Activated CD4-positive, alpha-beta T cell treated with anti-CD3 and anti-CD28 coated beads, Interleukin-2, amount 50 U/mL, for 4 hours (primary cell): ENCODE results near the gene DDX60.
"Not testable (repeated sequence)": the region's sequence is repeated elsewhere in the genome, so short reads cannot be mapped to it uniquely, and the experiment has no call there.

ENCODE experiments used
- DNase-seq, 2 experiments: peaks; one replicate each; pipeline ENCODE4 v3.0.0-alpha.2; 2020

DDX60 gene

DNA sequence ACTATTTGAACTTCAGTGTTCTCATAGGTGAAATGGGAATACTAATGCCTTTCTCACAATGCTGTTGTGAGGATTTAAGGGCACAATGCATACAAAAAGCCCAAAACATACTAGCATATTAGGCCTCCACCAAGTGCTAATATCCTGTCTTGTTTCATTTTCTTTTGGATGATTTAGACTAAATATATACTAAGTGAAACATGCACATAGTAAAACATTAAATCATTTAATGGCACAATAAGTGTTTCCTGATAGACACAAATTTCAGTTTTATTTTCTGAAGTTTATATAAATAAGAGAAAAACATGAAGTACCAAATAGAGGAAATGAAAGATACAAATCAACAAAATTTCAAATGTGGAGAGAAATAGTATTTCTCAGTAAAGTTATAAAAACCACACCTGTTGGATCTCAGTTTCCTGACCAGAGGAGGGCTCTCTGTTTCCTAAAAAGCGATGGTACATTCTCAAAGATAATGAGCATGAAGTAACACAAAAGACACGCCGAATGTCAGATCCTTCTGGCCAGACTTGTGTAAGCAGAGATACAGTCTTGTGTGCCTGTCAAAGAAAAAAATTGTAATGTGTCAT, 25.1 kb downstream of the DDX60 start:
- no peak for DNase-seq

DNA sequence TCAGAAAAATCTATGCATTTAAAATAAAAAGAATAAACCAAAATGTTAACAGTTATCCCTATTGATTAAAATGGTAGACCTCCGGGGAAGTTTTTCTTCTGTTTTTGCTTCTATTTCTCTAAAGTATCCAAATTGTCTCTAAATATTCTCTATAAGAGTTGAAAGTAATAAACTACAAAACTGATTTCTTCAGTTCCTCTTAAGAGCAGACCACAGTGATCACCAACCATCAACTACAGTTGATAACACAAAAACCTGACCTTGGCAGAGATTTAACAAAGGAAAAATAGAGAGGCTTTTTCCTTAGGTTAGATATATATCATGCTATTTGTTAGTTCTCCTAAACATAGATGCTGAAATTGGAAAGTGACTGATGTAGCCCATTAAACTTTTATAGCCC, 27.3 kb downstream of the DDX60 start:
- DNase-seq, result no peak

DNA sequence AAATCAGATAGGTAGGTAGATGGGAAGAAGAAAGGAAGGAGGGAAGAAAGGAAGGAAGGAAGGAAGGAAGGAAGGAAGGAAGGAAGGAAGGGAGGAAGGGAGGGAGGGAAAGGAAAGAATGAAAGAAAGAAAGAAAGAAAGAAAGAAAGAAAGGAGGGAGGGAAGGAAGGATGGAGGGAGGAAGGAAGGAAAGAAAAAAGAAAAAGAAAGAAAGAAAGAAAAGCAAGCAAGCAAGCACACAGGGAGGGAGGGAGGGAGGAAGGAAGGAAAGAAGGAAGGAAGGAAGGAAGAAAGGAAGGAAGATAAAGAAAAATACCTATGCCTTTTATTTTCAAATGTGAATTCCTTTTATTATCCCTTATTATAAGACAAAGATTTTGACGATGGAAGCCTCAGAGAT, 32.7 kb downstream of the DDX60 start:
- not testable (repeated sequence) for DNase-seq

DNA sequence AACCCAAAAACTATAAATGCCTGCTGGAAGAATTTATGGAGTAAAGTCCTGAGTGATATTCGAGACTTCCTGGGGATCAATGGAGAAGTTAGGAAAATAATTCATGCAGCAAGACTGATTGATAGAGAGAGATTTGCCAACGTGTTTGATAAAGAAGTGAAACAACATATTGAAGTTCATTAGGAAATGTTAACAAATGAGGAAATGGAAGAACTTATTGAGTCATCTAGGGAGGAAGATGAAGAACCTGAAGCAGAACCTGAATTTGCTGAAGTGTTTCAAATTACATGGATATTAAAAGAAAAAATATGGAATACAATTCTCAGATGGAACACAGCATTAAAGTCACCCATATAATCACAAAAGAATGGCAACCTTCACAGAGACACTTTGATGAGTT, 39.0 kb downstream of the DDX60 start:
- no peak for DNase-seq

DNA sequence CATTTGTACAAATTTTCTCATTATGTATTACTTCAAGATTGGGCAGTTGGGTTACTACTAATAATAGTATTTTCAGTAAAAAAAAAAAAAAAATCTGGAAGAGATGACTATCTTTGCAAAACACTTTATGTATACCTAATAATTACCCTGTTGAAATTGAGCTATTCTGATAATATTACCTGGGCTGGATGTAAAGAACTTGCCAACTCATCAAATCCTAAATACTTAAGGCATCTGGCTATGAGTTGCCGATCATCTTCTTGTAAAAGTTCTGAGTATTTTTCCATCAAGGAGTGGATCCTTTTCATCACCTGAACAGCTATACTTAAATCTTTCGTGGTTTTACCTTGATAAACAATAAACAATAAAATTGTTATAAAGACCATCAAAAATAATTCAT, 42.7 kb downstream of the DDX60 start:
- DNase-seq, result no peak

DNA sequence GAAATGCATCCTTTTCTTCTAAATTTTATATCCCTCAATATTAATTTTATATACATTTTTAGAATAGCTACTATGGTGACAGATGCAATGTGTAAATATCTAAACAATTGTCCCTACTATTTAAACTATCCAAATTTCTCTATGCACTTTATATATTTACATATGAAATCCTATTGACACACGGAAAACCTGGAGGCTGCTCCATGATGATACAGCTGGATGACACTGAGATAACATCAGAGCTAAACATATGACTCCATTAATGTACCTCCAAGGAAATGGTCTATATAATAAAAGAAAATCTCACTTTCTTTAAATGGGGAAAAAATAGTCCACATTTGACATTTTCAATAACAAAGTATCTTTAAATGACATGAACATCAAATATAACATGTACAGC, 43.7 kb downstream of the DDX60 start:
- DNase-seq, result no peak

DNA sequence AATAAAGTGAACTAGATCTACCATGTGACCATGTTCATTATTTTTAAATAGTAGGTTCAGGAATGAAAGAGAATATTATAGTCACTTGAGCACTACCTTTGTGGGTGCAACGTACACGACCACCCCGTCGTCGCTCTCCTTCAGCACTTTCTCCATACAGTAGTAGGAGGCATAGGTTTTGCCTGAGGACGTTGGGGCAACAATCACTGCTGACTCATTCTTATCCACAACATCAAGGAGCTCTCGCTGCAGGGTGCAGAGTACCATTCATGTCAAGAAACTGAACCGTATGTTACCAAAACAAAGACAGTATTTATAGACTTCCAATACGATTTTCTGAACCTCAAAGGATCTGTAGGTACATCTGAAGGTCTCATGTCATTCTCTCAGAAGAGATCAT, 44.7 kb downstream of the DDX60 start:
- no peak for DNase-seq

DNA sequence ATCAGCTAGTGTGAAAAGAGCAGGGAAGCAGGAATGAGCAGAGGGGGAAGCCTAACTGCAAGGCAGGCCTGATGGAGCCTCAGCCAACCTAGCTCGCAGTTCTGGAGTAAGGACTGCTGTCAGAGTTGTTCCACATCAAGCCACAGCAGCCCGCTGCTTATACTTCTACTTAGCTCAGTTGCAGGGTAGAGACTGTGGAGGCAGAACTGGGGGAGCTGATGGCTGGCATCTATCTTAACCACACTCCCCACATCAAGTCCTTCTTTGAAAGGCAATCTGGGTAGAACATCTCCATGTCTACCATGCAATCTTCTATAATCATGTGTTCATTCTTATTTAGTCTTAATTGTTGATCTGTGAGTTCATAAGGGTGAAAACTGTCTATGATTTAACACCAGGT, 46.1 kb downstream of the DDX60 start:
- no peak for DNase-seq

DNA sequence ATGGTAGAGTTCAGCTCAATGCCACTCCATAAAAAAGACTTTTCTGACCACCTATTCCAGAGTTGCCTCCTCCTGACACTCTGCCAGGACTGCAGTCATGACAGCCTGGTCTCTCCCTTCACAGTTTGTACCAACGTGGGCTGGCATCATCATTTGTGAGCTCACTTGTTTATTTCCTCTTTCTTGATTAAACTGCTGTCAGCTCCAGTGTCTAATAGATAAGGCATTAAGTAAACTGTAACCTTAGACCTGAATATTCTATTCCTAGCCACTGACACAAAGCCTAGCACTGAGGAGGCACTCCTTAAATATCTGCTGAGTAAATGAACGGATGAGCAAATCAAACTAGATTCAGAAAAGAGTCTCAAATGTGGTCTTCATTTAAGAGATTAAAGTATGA, 48.7 kb downstream of the DDX60 start:
- DNase-seq, result no peak

DNA sequence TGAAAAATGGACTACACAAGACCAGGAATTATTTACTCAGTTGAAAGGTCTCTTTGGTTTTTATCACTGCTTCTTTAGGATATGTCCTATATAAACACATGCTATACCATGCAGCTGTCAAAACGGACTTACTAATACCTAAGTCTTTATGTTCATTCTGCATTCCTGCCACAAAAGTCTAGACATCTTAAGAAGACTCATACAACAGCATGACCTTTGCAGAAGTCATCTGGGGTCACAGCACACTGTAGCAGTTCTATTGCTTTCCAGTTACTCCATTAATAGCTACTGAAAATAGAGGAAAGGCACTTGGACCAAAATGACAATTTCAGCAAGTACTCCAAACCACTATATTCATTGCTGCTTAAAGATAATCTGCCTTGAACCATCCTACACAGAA, 53.2 kb downstream of the DDX60 start:
- no peak for DNase-seq

DNA sequence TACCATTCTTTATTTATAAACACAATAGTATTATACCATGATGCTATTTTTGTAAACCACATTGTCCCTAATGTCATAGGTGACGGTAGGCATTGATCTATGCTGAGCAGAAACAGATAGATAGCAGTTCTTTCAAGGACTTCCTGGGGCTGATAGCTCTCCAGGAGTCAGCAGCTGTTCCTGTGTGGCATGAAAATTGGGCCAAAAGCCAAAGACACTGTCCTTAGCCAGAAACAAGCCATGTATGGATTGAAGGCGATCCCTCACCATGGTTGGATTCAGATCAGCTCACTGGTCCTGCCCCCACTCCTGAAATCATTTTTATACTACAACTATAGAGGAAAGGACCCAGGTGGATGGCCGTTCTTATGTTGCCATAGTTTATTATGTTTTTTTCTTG, 53.6 kb downstream of the DDX60 start:
- DNase-seq, result no peak

DNA sequence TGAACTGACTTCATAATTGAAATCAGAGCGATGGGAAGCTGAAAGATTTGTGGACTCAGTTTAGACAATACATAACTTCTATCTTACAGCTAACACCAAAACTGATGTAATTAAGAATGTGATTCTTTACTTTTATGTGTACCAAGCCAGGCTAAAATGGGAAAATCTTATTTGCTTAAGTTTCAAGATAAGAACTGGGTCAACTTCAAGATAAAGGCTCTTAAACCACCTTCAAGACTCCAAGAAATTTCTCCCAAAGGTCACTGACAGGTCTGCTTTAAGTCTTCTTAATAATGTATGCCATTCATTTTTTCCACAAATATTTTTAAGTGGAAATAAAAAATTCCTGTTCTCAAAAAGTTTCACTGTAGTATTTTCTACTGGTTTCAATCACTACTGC, 55.5 kb downstream of the DDX60 start:
- DNase-seq, result no peak

DNA sequence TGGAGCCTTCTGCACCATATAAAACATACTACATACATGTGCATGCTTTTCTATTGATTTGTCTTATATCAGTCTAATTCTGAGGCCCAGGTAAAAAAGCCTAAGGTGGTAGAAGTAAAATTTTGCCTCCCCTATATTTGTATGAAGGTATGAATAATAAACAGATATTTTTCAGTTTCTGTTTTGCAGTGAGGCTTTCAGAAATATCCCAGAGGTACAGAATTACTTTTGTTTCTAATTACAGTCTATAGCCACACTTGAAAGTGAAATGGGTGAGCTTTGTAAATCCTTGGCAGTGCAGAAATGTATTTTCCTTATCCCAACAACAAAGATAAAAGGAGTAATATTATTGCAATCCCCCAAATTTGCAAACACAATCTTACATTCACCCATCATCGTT, 59.5 kb downstream of the DDX60 start:
- DNase-seq, result no peak

DNA sequence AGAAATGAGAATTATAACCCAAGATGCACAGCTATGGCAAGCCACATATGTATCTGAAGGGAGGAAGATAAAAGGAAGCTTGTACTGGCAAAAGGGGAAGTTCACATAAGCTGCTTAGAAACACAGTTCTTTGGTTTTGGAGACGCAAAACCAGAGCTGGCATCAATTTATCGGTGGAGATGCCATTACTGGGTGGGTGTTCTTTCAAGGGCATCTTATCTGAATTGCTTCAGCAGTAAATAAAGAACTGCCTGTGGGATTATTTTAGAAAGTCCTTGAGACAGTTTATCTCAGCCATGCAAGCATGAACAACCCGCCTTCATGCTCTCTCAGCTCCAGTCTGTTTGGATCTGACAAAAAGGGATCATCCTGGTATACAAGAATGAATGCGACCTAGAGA, 60.8 kb downstream of the DDX60 start:
- DNase-seq, result no peak

DNA sequence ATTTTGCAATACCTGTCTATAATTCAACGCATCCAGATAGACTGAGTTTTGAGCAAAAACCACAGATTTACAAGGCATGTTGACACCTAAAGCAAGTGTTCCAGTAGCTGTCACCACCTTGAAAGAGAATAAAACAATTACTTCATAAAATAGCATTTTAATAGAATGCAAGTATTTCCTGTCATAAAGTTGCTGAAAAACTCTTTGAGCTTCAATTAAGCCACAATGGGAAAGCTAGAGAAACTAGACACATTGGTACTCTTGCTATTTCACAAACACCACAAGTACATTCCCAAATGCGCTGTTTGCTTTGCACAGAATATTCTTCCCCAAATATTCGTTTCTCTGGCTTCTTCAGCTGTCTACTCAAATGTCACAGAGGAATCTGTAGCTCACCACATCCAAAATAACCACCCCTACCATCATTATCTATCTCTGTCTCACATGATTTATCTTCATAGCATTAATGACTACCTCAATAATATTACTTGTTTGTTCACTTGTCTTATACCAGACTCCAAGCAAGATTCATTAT, 70.3 kb downstream of the DDX60 start:
- no peak for DNase-seq

DNA sequence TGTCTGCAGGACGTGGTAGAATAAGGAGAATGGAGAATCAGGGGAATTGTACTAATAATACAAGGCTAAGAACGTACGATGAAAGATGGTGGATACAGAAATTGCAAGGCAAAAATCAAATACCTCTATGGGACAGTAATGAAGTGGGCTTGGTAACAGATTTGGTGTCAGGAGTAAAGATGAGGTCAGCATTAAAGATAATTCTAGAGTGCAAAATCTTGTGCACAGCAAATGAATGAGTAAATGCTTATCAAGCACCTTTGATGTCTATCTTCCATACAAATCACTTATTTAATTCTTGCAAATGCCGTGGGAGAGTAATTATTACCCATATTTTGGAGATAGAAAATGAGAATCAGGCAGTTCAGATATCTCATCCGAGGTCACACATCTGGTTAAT, 70.9 kb downstream of the DDX60 start:
- DNase-seq, result no peak

DNA sequence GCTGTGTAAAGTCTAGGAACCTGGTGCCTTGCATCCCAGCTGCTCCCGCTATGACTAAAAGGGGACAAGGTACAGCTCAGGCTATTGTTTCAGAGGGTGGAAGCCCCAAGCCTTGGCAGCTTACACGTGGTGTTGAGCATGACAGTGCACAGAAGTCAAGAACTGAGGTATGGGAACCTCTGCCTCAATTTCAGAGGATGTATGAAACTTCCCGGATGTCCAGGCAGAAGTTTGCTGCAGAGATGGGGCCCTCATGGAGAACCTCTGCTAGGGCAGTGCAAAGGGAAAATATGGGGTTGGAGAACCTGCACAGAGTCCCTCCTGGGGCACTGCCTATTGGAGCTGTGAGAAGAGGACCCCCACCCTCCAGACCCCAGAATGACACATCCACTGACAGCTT, 76.6 kb downstream of the DDX60 start:
- no peak for DNase-seq

DNA sequence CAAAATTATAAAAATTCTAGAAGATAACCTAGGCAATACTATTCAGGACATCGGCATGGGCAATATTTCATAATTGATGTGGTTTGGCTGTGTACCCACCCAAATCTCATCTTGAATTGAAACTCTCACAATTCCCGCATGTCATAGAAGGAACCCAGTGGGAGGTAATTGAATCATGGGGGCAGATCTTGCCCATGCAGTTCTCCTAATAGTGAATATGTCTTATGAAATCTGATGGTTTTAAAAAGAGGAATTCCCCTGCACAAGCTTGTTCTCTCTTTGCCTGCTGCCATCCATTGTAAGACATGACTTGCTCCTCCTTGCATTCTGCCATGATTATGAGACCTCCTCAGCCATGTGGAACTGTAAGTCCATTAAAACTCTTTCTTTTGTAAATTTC, 77.7 kb downstream of the DDX60 start:
- DNase-seq, result no peak

DNA sequence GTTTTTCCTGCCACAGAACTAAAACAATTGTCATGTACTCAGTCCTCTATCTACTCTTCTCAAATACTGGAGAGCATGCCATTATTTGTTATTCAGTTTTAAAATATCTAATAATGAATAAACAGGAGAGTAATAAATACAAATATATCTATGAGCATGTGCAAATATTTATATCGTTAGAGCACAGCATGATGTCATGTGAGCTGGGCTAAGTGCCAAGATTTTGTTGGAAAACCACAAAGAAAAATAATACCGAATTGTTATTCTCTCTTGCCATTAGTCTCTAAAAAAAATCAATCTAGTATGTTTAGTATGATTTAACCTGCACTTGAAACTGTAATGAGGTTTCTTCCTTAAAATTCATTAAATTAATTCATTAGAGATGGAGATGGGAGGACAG, 97.3 kb downstream of the DDX60 start:
- DNase-seq, result no peak

DNA sequence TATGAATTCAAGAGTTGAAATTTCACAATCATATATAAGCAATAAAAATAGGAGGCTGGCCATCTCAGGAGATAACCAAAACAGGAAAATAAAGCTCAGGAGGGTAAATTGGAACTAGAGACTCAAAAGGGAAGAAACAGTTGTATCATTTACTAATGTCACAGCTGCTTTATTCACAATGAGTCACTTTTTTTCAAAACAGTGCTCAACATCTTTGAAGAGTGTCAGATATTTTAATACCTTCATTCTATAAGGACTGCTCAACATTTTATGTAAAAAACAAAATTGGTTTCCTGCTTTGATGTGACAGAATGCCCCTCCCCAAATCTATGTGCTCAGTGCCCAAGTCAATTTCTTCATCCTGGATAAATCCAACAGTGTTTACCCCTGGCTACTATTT, 97.7 kb downstream of the DDX60 start:
- DNase-seq, result no peak

DNA sequence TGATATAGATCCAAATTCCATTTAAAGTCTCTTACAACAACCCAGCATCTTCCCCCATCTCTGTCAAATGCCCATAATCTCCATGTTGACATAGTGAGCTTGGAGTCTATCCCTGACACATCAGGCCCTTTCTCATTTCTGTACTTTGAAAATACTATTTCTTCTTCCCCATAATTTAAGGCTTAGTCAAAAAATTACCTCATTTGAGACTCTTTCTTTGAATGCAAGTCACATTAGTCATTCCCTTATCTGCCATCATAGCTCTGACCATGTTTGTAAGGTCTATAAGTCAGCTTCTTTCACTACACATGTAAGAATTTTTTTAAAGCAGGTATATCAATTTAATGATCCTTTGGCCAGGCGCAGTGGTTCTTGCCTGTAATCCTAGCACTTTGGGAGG, 99.9 kb downstream of the DDX60 start:
- no peak for DNase-seq

DNA sequence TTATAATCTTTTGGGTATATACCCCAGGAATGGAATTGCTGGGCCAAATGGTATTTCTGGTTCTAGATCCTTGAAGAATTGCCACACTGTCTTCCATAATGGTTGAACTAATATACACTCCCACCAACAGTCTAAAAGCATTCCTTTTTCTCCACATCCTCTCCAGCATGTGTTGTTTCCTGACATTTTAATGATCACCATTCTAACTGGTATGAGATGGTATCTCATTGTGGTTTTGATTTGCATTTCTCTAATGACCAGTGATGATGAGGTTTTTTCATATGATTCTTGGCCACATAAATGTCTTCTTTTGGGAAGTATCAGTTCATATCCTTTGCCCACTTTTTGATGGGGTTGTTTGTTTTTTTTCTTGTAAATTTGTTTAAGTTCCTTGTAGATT, 105.0 kb downstream of the DDX60 start:
- DNase-seq, result not testable (repeated sequence)

DNA sequence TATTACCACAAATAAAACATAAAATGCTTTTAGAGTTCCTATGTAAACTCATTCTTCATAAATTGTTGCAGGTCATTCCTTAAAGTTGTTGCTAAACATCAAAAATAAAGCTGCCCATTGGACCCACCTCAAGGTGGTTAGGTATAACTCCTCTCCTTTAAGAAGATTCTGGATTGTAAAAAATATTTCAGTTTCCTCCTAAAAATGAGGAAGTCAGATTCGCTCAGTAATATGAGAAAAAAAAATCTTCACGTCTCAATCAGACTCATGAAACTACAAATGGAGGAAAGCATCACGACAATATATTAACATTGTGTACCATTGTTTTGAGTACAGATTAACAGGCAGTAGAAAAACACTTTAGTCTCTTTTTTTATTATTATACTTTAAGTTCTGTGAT, 105.9 kb downstream of the DDX60 start:
- DNase-seq, result no peak

DNA sequence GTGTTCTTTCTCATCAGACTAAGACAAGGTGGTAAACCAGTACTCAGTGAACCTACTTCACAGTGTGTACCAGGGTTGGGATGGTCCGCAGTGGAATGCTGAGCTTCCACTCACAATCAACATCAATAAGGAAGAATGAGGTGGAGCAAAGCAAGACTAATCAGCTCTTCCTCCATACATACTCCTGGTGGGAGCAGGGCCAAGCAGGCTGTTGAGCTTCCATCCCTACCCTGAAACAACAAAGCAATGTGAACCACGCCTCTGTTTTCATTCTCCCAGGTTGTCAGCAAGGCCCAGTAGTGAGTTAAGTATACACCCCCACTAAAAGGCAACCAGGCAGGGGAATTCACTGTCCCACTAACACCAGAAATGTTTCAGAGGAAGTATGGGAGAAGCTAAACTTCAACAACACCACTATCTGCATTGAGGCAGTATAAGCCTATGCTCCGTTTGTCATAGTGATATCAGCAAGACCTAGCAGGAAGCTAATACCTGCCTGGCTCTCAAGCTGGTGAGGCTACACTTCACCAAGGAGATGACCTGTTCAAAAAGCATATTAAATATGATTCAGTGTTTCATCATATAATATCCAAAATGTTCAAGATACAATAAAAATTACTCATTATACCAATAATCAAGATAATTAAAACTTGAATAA, 109.5 kb downstream of the DDX60 start:
- DNase-seq, result no peak

DNA sequence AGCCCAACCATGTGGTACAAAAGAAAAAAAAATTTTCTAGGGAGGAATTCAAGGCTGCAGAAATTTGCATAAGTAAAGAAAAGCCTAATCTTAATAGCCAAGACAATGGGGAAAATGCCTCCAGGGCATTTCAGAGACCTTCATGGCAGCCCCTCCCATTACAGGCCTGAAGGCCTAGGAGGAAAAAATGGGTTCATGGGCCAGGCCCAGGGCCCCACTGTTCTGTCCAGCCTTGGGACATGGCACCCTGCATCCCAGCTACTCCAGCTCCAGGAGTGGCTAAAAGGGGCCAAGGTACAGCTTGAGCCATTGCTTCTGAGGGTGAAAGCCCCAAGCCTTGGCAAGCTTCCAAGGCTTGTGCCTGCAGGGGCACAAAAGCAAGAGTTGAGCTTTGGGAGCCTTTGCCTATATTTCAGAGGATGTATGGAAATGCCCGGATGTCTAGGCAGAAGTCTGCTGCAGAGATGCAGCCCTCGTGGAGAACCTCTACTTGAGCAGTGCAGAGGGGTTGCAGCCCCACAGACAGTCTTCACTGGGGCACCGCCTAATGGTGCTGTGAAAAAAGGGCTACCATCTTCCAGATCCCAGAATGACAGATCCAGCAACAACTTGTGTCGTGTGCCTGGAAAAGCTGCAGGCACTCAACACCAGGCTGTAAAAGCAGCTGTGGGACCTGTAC, 115.2 kb downstream of the DDX60 start:
- no peak for DNase-seq
